ENCODE data around the gene CLNS1A.

- TF ChIP-seq CTCF (IDR thresholded peaks at IDR 0.05), result peak; percentile 58 to 79 (median 72)
- no peak for TF ChIP-seq POLR2A (IDR thresholded peaks at IDR 0.05)
Observed at GRCh38 chr11:77619576-77620198, 17.9 kb downstream of the CLNS1A start.

Data from right lobe of liver (tissue), 4 donors.